ENCODE measurements around the gene TBL1X.

TBL1X gene

GRCh38 chrX:9498236-9498635 is 33.4 kb downstream of the TBL1X start:
- TF ChIP-seq, protein P1, sequence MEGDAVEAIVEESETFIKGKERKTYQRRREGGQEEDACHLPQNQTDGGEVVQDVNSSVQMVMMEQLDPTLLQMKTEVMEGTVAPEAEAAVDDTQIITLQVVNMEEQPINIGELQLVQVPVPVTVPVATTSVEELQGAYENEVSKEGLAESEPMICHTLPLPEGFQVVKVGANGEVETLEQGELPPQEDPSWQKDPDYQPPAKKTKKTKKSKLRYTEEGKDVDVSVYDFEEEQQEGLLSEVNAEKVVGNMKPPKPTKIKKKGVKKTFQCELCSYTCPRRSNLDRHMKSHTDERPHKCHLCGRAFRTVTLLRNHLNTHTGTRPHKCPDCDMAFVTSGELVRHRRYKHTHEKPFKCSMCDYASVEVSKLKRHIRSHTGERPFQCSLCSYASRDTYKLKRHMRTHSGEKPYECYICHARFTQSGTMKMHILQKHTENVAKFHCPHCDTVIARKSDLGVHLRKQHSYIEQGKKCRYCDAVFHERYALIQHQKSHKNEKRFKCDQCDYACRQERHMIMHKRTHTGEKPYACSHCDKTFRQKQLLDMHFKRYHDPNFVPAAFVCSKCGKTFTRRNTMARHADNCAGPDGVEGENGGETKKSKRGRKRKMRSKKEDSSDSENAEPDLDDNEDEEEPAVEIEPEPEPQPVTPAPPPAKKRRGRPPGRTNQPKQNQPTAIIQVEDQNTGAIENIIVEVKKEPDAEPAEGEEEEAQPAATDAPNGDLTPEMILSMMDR (IDR thresholded peaks at IDR 0.05), result no peak
- no peak for TF ChIP-seq ZFX (IDR thresholded peaks at IDR 0.05; ENCODE audit: borderline replicate concordance)
- H3K27ac ChIP-seq, result no peak overlapping the region

DNA sequence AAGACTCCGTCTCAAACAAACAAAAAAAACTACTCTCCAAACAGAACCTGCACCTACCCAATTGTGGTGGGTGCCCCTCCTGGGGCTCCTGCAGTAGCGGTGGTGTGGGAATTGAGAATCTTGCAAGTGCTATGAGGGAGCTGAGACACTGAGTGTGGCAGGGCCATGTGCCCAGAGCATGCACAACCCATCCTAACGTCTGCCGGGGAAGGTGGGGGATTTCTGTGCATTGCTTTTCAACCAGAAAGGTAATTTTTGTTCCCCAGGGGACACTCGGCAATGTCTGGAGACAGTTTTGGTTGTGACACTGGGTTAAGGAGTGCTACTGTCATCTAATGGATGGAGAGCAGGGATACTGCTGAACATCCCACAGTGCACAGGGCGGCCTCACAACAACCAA is 35.7 kb downstream of the TBL1X start:
- no peak overlapping the region for H3K27ac ChIP-seq
- TF ChIP-seq, protein P1 (IDR thresholded peaks at IDR 0.05), result no peak
- TF ChIP-seq ZFX (IDR thresholded peaks at IDR 0.05; ENCODE audit: borderline replicate concordance), result no peak

- TF ChIP-seq ZFX (IDR thresholded peaks at IDR 0.05; ENCODE audit: borderline replicate concordance), result no peak
- TF ChIP-seq, protein P1 (IDR thresholded peaks at IDR 0.05), result no peak
Measured at GRCh38 chrX:9501362-9501761, 36.5 kb downstream of the TBL1X start.

GRCh38 chrX:9503261-9503660 is 38.4 kb downstream of the TBL1X start:
- no peak overlapping the region for H3K27ac ChIP-seq
- no peak for TF ChIP-seq ZFX (IDR thresholded peaks at IDR 0.05; ENCODE audit: borderline replicate concordance)
- TF ChIP-seq, protein P1 (IDR thresholded peaks at IDR 0.05), result no peak

More at GRCh38 chrX:9501362-9501761, 36.5 kb downstream of the TBL1X start:
- no peak overlapping the region for H3K27ac ChIP-seq

DNA sequence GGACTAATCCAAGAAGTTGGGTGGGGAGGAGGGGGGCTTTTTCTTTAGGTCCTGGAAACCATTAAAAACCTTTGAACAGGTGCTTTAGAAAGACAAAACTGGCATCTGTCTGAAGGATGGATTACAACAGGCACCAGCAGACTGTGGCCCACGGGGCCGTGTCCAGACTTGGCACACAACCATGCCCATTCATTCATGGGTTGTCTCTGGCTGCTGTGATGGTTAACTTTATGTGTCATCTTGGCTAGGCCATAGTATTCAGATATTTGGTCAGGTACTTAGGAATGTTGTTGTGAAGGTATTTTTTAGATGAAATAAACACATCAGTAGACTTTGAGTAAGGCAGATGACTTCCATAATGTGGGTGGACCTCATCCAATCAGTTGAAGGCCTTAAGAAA is 45.5 kb downstream of the TBL1X start:
- TF ChIP-seq, protein P1 (IDR thresholded peaks at IDR 0.05), result no peak
- TF ChIP-seq ZFX (IDR thresholded peaks at IDR 0.05; ENCODE audit: borderline replicate concordance), result no peak
- H3K27ac ChIP-seq, result no peak overlapping the region

DNA sequence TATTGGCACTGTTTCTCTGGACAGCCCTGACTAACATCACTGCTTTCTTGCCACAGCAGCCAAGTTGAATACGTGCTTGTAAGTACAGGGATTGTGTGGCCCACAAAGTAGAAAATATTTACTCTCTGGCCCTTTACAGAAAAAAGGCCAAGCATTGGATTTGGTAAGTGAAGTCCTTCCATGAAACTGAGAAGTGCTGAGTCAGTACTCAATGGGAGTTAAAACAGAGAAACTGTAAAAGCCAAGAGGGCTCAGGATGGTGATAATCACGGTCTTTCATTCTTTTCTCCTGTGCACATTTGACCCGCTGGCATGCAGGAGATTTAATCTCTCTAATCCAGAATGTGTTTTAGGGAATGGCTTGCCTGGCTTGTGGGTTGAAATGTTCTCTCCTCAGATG is 46.1 kb downstream of the TBL1X start:
- no peak for TF ChIP-seq ZFX (IDR thresholded peaks at IDR 0.05; ENCODE audit: borderline replicate concordance)
- TF ChIP-seq, protein P1 (IDR thresholded peaks at IDR 0.05), result no peak
- no peak overlapping the region for H3K27ac ChIP-seq

- H3K27ac ChIP-seq, result no peak overlapping the region
- TF ChIP-seq, protein P1 (IDR thresholded peaks at IDR 0.05), result no peak
- TF ChIP-seq ZFX (IDR thresholded peaks at IDR 0.05; ENCODE audit: borderline replicate concordance), result no peak
Measured at GRCh38 chrX:9515489-9515888, 50.6 kb downstream of the TBL1X start.
